Psoas muscle (tissue), 8 donors: ENCODE results near the gene TENT5A. TPM values are rescaled to one million over a fixed set of nuclear protein-coding genes. Genes with fewer than 3 reads are reported as not detected.

Experiments used
- ATAC-seq, 4 donors: fragments of 200-7000 bp; cut with Tn5 transposase; one replicate each; pipeline ENCODE4 v1.9.1; 2020; ENCODE audit warnings: moderate library complexity in 3 of 4, mild to moderate bottlenecking in 2 of 4
- DNase-seq, 2 donors: peaks; one replicate each; pipeline ENCODE4 v3.0.0-alpha.2; 2020
- H3K27ac ChIP-seq: fragments of 200-600 bp; one replicate; pipeline ENCODE4 v1.8.0; 2022
- H3K27me3 ChIP-seq, 3 donors: fragments of 200-600 bp in 1 of 3; one replicate each; pipeline versions ENCODE4 v1.6.1 to v1.8.0; 2013 to 2022; ENCODE audit warnings: low read length in 2 of 3, mild to moderate bottlenecking in 2 of 3, moderate library complexity in 1 of 3; ENCODE audit not compliant: insufficient read depth in 3 of 3
- H3K36me3 ChIP-seq, 2 donors: fragments of 200-600 bp in 1 of 2; one replicate each; pipeline versions ENCODE4 v1.6.1 to v1.8.0; 2013 to 2022; ENCODE audit warnings: low read depth in 1 of 2, mild to moderate bottlenecking in 1 of 2, moderate library complexity in 1 of 2; ENCODE audit not compliant: insufficient read depth in 1 of 2
- H3K4me1 ChIP-seq: fragments of 200-600 bp; one replicate; pipeline ENCODE4 v1.8.0; 2022
- H3K4me3 ChIP-seq: fragments of 200-600 bp; one replicate; pipeline ENCODE4 v1.8.0; 2022; ENCODE audit warnings: mild to moderate bottlenecking
- H3K9me3 ChIP-seq: fragments of 200-600 bp; one replicate; pipeline ENCODE4 v1.8.0; 2022
- WGBS, 3 donors: extraction: QIAGEN DNeasy Blood & Tissue Kit; methylation state at CpG; one replicate each; pipeline versions ENCODE4 v1.1.6 to v1.1.7; 2013; 5-methylcytosine and 5-hydroxymethylcytosine counted together
- intact Hi-C, 2 donors: fragments of 100-400 bp; cut with DNase I; formaldehyde crosslinking; loops; one replicate each; pipeline versions ENCODE4 v1.11.0 to v1.14.2; 2022
- polyA plus RNA-seq, 3 donors: library from polyadenylated mRNA; stranded (reverse); fragments of 200-250 nt; gene quantifications; one replicate each; pipeline ENCODE4 v1.2.3, GENCODE V29; 2013
- total RNA-seq, 4 donors: library from RNA; stranded (reverse); fragmentation: NEBNext Ultra II Directional in 2 of 4; extraction: Animal tissue kit (Norgen Biotek cat#: 25700) in 2 of 4; gene quantifications; one replicate each; pipeline versions ENCODE4 v1.2.1 to v1.2.4, GENCODE V29; 2021 to 2023
- TF ChIP-seq, protein P1 (sequence below): fragments of 200-600 bp; IDR thresholded peaks from one replicate; pipeline ENCODE4 v1.8.0; 2022; ENCODE audit warnings: antibody characterized with exemption
- donor health status: healthy with polysubstance abuse.
- donor health status: DM: no; HTN: no; CAD: no; lungs with moderate emphysema.
- donor health status: Bipolar disorder and iron deficiency.
- donor health status: healthy.
- donor health status: DM: yes; HTN: yes; CAD: no.
- donor health status: DM: no; HTN: no; CAD: no.
- donor health status: DM: no; HTN: no; CAD: no.
- donor health status: DM: yes; HTN: yes; CAD: no.

TENT5A gene
- total and polyA plus RNA-seq, 7 donors, result 0.94 to 4.3 (median 2.1) TPM

DNA sequence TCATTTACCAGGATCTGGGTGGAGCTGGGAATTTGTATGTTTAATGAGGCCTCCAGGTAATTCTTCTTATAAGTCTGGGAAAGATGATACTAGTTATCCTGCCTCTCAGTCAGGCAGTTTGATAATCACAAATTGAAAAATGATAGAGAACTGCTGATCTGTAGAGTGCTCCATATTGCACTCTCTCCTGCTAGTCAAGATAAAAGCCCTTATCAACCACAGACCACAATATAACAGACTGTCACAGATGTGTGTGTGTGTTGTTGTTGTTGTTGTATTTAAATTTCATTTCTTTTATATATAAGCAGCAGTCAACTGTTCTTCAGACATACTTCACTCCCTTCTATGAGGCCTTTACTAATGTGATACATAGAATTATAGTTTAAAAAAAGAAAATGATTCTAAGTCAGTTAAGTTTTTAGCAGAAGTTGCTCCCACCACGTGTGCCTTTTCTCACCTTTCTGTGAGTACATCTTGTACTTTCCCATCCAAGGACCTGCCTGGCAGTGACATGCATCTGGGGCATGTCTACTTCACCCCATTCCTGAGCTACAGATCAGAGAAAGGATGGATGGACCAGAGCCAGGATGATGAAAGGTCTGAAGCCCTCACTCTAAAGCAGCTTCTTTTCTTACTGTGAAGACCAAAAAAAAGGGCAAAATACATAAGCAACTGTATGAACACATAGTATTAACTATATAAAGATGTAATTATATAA is 29.8 kb downstream of the TENT5A start:
- ATAC-seq (no peak), DNase-seq (no peak)
- intact Hi-C loops, result no loop called here
- Histone ChIP-seq H3K27ac (no peak overlapping the region), H3K4me3 (no peak overlapping the region), H3K4me1 (no peaks in the 10 kb centered on the region), H3K9me3 (no peaks in the 10 kb centered on the region), H3K36me3 (no peaks in the 10 kb centered on the region), H3K27me3 (no peaks in the 10 kb centered on the region)
- TF ChIP-seq, protein P1, sequence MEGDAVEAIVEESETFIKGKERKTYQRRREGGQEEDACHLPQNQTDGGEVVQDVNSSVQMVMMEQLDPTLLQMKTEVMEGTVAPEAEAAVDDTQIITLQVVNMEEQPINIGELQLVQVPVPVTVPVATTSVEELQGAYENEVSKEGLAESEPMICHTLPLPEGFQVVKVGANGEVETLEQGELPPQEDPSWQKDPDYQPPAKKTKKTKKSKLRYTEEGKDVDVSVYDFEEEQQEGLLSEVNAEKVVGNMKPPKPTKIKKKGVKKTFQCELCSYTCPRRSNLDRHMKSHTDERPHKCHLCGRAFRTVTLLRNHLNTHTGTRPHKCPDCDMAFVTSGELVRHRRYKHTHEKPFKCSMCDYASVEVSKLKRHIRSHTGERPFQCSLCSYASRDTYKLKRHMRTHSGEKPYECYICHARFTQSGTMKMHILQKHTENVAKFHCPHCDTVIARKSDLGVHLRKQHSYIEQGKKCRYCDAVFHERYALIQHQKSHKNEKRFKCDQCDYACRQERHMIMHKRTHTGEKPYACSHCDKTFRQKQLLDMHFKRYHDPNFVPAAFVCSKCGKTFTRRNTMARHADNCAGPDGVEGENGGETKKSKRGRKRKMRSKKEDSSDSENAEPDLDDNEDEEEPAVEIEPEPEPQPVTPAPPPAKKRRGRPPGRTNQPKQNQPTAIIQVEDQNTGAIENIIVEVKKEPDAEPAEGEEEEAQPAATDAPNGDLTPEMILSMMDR, result no peak
- 66 to 81% (median 75%) methylated on average over 1 of the region's 1 CpG for WGBS, 3 donors

DNA sequence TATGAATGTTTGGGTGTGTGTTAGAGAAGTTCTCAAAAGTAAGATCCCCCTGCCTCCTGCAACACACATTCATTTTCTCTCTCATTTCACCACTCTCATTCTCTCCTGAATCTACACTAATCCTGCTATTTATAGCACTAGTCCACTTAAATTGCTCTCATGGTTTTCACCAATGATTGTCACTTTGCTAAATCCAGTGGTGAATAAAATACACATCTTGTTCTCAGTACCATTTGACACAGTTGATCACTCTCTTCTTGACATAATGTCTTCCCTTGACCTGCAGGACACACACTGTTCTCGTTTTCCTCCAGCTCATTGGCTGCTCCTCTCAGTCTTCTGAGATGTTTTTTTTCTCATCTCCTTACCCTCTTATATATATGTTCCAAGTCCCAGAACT is 32.1 kb downstream of the TENT5A start:
- WGBS, 3 donors, result 72 to 92% (median 88%) methylated on average over 1 of the region's 1 CpG
- Histone ChIP-seq H3K36me3 (no peaks in the 10 kb centered on the region), H3K9me3 (no peaks in the 10 kb centered on the region), H3K27me3 (no peaks in the 10 kb centered on the region), H3K4me1 (no peaks in the 10 kb centered on the region), H3K27ac (no peak overlapping the region), H3K4me3 (no peak overlapping the region)
- no peak for ATAC-seq
- DNase-seq, result no peak
- intact Hi-C loops, result no loop called here
- TF ChIP-seq, protein P1, result no peak

DNA sequence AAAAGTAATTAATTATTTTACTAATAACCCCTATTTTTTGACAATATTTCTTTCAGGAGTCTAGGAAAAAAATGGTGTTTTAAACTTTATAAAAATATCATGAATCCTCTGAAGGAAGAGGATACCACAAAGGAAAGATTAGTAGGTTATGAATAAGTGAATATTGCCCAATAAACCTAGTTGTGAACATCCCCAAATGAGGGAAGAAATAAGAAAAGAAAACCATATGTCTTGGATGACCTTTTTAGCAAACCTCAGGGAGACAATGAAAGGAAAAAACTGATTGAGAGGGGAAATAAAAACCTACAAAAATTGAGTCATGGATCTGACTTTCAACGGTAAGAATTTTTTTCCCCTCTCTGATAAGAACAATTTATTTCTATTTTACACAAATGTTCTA is 34.4 kb downstream of the TENT5A start:
- DNase-seq, result no peak
- H3K4me3 ChIP-seq, result no peak overlapping the region
- no peak for ATAC-seq
- no peaks in the 10 kb centered on the region for H3K4me1 ChIP-seq
- H3K27me3 ChIP-seq, result no peaks in the 10 kb centered on the region
- H3K36me3 ChIP-seq, result no peaks in the 10 kb centered on the region
- H3K27ac ChIP-seq, result no peak overlapping the region
- TF ChIP-seq, protein P1, result no peak
- WGBS, 3 donors, result 55 to 79% (median 77%) methylated on average over 1 of the region's 1 CpG
- intact Hi-C loops, result no loop called here
- no peaks in the 10 kb centered on the region for H3K9me3 ChIP-seq

DNA sequence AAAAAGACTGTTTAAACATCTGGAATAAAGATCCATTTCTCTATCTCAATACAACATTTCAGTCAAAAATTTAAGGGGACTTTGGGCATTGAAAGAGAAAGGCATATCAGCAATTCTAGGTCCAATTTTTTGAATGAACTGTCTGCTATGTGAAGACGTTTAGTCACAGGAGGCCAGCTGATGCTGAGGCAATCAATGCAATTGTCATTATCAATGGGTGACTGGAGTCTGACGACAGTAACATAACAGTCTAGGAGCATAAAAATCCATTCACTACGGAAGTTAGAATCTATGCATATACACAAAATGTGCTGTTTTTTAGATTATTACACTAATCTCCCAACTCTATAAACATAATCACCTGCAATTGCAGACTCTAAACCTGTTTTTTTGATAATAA is 37.8 kb downstream of the TENT5A start:
- intact Hi-C loops, result no loop called here
- Histone ChIP-seq H3K4me3 (no peak overlapping the region), H3K4me1 (no peaks in the 10 kb centered on the region), H3K27ac (no peak overlapping the region), H3K9me3 (no peaks in the 10 kb centered on the region), H3K36me3 (no peaks in the 10 kb centered on the region), H3K27me3 (no peaks in the 10 kb centered on the region)
- TF ChIP-seq, protein P1, result no peak
- 54 to 81% (median 66%) methylated on average over 3 of the region's 3 CpGs for WGBS, 3 donors
- DNase-seq (no peak), ATAC-seq (no peak)

DNA sequence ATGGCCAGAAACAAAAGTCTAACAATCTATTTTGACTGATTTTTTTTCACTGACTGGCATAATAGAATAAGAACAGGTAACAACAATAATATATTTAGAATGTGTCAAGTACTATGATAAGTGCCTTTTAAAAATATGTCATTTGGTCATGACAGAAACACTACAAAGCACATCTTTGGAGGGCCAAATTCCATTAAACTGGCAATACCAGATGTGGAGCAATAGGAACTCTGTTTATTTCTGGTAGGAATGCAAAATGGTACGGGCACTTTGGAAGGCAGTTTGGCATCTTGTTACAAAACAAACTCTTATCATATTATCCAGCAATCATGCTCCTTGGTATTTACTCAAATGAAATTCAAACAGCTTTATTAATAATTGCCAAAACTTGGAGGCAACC is 39.3 kb downstream of the TENT5A start:
- Histone ChIP-seq H3K4me1 (no peaks in the 10 kb centered on the region), H3K27ac (no peak overlapping the region), H3K9me3 (no peaks in the 10 kb centered on the region), H3K27me3 (no peaks in the 10 kb centered on the region), H3K36me3 (no peaks in the 10 kb centered on the region), H3K4me3 (no peak overlapping the region)
- intact Hi-C loops, result no loop called here
- WGBS, 3 donors, result 26 to 41% (median 29%) methylated on average over 1 of the region's 1 CpG
- DNase-seq, result no peak
- TF ChIP-seq, protein P1, result no peak
- no peak for ATAC-seq
